HepG2 (cell line): Measurements from ENCODE around the gene CUL7. TPM values are rescaled to one million over a fixed set of nuclear protein-coding genes. Genes with fewer than 3 reads are reported as not detected.

Source experiments
- AHR ChIP-seq: IDR thresholded peaks from 2 replicates; pipeline ENCODE4 v1.6.1; 2018; ENCODE audit warnings: missing genetic modification reagents, missing compliant biosample characterization
- ARID3A ChIP-seq: IDR thresholded peaks from 2 replicates; pipeline ENCODE4 v1.6.1; 2012; ENCODE audit warnings: low read depth, low read length, improper control_type of control experiment
- ARNTL ChIP-seq: sonication (generic); formaldehyde crosslinking; IDR thresholded peaks from 2 replicates; pipeline ENCODE4 v1.4.0; 2020; ENCODE audit warnings: mild to moderate bottlenecking, missing genetic modification reagents
- BRD4 ChIP-seq: sonication (generic); formaldehyde crosslinking; IDR thresholded peaks from 2 replicates; pipeline ENCODE4 v1.4.0; 2020; ENCODE audit warnings: missing genetic modification reagents
- CSRNP2 ChIP-seq: sonication (generic); formaldehyde crosslinking; conservative IDR thresholded peaks from 2 replicates; pipeline ENCODE4 v1.8.0; 2022; ENCODE audit warnings: low read depth, missing genetic modification reagents
- DMTF1 ChIP-seq: sonication (generic); formaldehyde crosslinking; IDR thresholded peaks from 2 replicates; pipeline ENCODE4 v1.4.0; 2020; ENCODE audit warnings: mild to moderate bottlenecking, missing genetic modification reagents
- MED8 ChIP-seq: sonication (generic); formaldehyde crosslinking; IDR thresholded peaks from 2 replicates; pipeline ENCODE4 v1.8.1; 2023; ENCODE audit warnings: mild to moderate bottlenecking, missing genetic modification reagents; ENCODE audit not compliant: insufficient replicate concordance
- NKX3-1 ChIP-seq: sonication (generic); formaldehyde crosslinking; IDR thresholded peaks from 2 replicates; pipeline ENCODE4 v1.5.0; 2020; ENCODE audit warnings: missing genetic modification reagents
- NRL ChIP-seq: sonication (generic); formaldehyde crosslinking; IDR thresholded peaks from 2 replicates; pipeline ENCODE4 v1.5.0; 2020; ENCODE audit warnings: missing genetic modification reagents, mild to moderate bottlenecking, moderate library complexity, borderline replicate concordance
- RAD21 ChIP-seq: fragments of 450-650 bp; formaldehyde crosslinking; IDR thresholded peaks from 2 replicates; pipeline ENCODE4 v1.5.0; 2020; ENCODE audit warnings: mild to moderate bottlenecking
- SNAPC2 ChIP-seq: sonication (generic); formaldehyde crosslinking; IDR thresholded peaks from 2 replicates; pipeline ENCODE4 v1.8.1; 2022; ENCODE audit warnings: mild to moderate bottlenecking, missing genetic modification reagents
- TCF7 ChIP-seq: sonication (generic); IDR thresholded peaks from 2 replicates; pipeline ENCODE4 v1.6.1; 2016; ENCODE audit warnings: antibody characterized with exemption, low read depth
- TERF1 ChIP-seq: sonication (generic); formaldehyde crosslinking; IDR thresholded peaks from 2 replicates; pipeline ENCODE4 v1.8.0; 2022; ENCODE audit warnings: mild to moderate bottlenecking, missing genetic modification reagents, moderate library complexity
- WIZ ChIP-seq: sonication (generic); formaldehyde crosslinking; IDR thresholded peaks from 2 replicates; pipeline ENCODE4 v1.5.1; 2020; ENCODE audit warnings: mild to moderate bottlenecking, missing genetic modification reagents
- ZNF20 ChIP-seq: sonication (generic); formaldehyde crosslinking; IDR thresholded peaks from 2 replicates; pipeline ENCODE4 v1.4.0; 2020; ENCODE audit warnings: mild to moderate bottlenecking, moderate library complexity, missing genetic modification reagents
- ZNF317 ChIP-seq: sonication (generic); formaldehyde crosslinking; IDR thresholded peaks from 2 replicates; pipeline ENCODE4 v1.5.0; 2020; ENCODE audit warnings: mild to moderate bottlenecking, missing genetic modification reagents
- ZNF335 ChIP-seq: sonication (generic); formaldehyde crosslinking; IDR thresholded peaks from 2 replicates; pipeline ENCODE4 v1.4.0; 2020; ENCODE audit warnings: missing genetic modification reagents
- ZNF782 ChIP-seq: sonication (generic); formaldehyde crosslinking; IDR thresholded peaks from 2 replicates; pipeline ENCODE4 v1.4.0; 2020; ENCODE audit warnings: missing genetic modification reagents, mild to moderate bottlenecking, borderline replicate concordance
- ZNF784 ChIP-seq: sonication (generic); formaldehyde crosslinking; IDR thresholded peaks from 2 replicates; pipeline ENCODE4 v1.5.1; 2020; ENCODE audit warnings: missing genetic modification reagents, mild to moderate bottlenecking, borderline replicate concordance
- ZNF883 ChIP-seq: sonication (generic); formaldehyde crosslinking; IDR thresholded peaks from 2 replicates; pipeline ENCODE4 v1.5.1; 2020; ENCODE audit warnings: mild to moderate bottlenecking, missing genetic modification reagents; ENCODE audit errors: not compliant biosample characterization
- ZSCAN30 ChIP-seq: sonication (generic); formaldehyde crosslinking; IDR thresholded peaks from 2 replicates; pipeline ENCODE4 v1.5.0; 2020; ENCODE audit warnings: mild to moderate bottlenecking, missing genetic modification reagents
- polyA plus RNA-seq, 8 experiments: library from polyadenylated mRNA; depleted of rRNA in 3 of 8; stranded (reverse) in 7 of 8; unstranded in 1 of 8; fragments of >200 nt; fragmentation: Illumina TruSeq in 4 of 8; extraction: Trizol in 4 of 8; gene quantifications; 2 replicates each; pipeline versions ENCODE4 v1.2.1 to v1.2.3, GENCODE V29; 2011 to 2016; ENCODE audit warnings: low read depth in 4 of 8, missing spikeins in 1 of 8, mixed read lengths in 1 of 8; ENCODE audit not compliant: insufficient read depth in 1 of 8
- total RNA-seq, 5 experiments: library from RNA; depleted of rRNA; stranded (reverse); fragments of >200 nt; fragmentation: Illumina TruSeq; extraction: Trizol; gene quantifications; 2 replicates each; pipeline ENCODE4 v1.2.3, GENCODE V29; 2016; ENCODE audit warnings: low read depth in 1 of 5

CUL7 gene
- total and polyA plus RNA-seq, 2 of the 13 experiments (the other 11 are each of a cell fraction or from before 2014, with no cell fraction given) = 32.0 to 60.7 TPM

GRCh38 chr6:43013843-43014433, 39.7 kb downstream of the CUL7 start, which contains the start of the genes KLHDC3 and MEA1 (continued):
- TF ChIP-seq TCF7 (no peak), ZNF883 (CRISPR knock-in tag) (peak; percentile 43), ARNTL (peak; percentile 95), ZNF20 (no peak), SNAPC2 (CRISPR knock-in tag) (peak; percentile 83; the same call in 1 of the 2 replicates), CSRNP2 (CRISPR knock-in tag) (no peak), ZSCAN30 (no peak), ARID3A (peak; percentile 43; the same call in 1 of the 2 replicates), WIZ (no peak), ZNF317 (CRISPR knock-in tag) (no peak), ZNF784 (CRISPR knock-in tag) (no peak; the same call in 1 of the 2 replicates), MED8 (CRISPR knock-in tag) (no peak), RAD21 (no peak), NKX3-1 (0 out of 2 replicates have a peak, but pooled peaks have one; percentile 29), TERF1 (CRISPR knock-in tag) (no peak), ZNF335 (CRISPR knock-in tag) (peak; percentile 22; the same call in 1 of the 2 replicates), ZNF782 (no peak), BRD4 (CRISPR knock-in tag) (no peak), AHR (CRISPR knock-in tag) (no peak; the same call in 1 of the 2 replicates), NRL (CRISPR knock-in tag) (0 out of 2 replicates have a peak, but pooled peaks have one; percentile 29), DMTF1 (CRISPR knock-in tag) (no peak)
